ENCODE data around the gene PFKP.

- TF ChIP-seq POLR2A (IDR thresholded peaks at IDR 0.05; ENCODE audit: extremely low read depth, insufficient read length): no peak
- no peak for TF ChIP-seq CTCF (IDR thresholded peaks at IDR 0.05; ENCODE audit: low read depth, low read length)
- no peak for TF ChIP-seq MAX (IDR thresholded peaks at IDR 0.05; ENCODE audit: low read depth, low read length)
- no peak for TF ChIP-seq MYC (IDR thresholded peaks at IDR 0.05; ENCODE audit: low read depth, low read length)
Measured at GRCh38 chr10:3110782-3111620, 43.7 kb downstream of the PFKP start.

Measured in NB4 (cell line).